ENCODE measurements around the gene IRF9.

IRF9 gene

GRCh38 chr14:24150061-24150460 lies 11.0 kb upstream of the IRF9 start:
- Histone ChIP-seq H3K4me3 (ENCODE audit: low read depth, low read length) (no peak overlapping the region), H3K9me3 (ENCODE audit: control insufficient read depth, insufficient read depth, low read depth, low read length) (no peaks in the 10 kb centered on the region), H3K27ac (ENCODE audit: extremely low read depth, low read depth, low read length) (no peak overlapping the region), H3K4me1 (ENCODE audit: control insufficient read depth, insufficient read depth, low read length) (peaks cover 8% of the 10 kb centered on the region), H3K36me3 (ENCODE audit: control insufficient read depth in 2 of 2, insufficient read depth in 1 of 2, low read length in 2 of 2) (peaks cover 37 to 60% of the 10 kb centered on the region in 2 experiments)
- CTCF ChIA-PET: interaction anchor here (1.0 kb wide), 1 partner anchor 11 kb away, joined by 6 read pairs; the partner anchor contains the start of gene IRF9
- POLR2A ChIA-PET: interaction anchor here (1.0 to 3.3 kb wide), 2 partner anchors 9 to 14 kb away, joined by 3 to 20 read pairs; partner anchors contain the start of genes EMC9 and PSME1
- no peak for TF ChIP-seq BCL11A (tag by site-specific recombination; IDR thresholded peaks at IDR 0.05; ENCODE audit: low read depth)
- TF ChIP-seq GLIS1 (tag by site-specific recombination; IDR thresholded peaks at IDR 0.05): no peak
- TF ChIP-seq ELK4 (IDR thresholded peaks at IDR 0.05; ENCODE audit: borderline replicate concordance, low read depth, low read length): no peak
- TF ChIP-seq ZSCAN23 (tag by site-specific recombination; IDR thresholded peaks at IDR 0.05): no peak
- TF ChIP-seq ZEB2 (tag by site-specific recombination; IDR thresholded peaks at IDR 0.05): no peak
- no peak for TF ChIP-seq ZNF660 (tag by site-specific recombination; IDR thresholded peaks at IDR 0.05)
- no peak for TF ChIP-seq ZIC2 (tag by site-specific recombination; IDR thresholded peaks at IDR 0.05)
- no peak for TF ChIP-seq ZSCAN16 (tag by site-specific recombination; IDR thresholded peaks at IDR 0.05)
- no peak for TF ChIP-seq ZNF121 (tag by site-specific recombination; IDR thresholded peaks at IDR 0.05)
- no peak for TF ChIP-seq ZBTB49 (tag by site-specific recombination; IDR thresholded peaks at IDR 0.05; ENCODE audit: low read depth)
- TF ChIP-seq RBAK (tag by site-specific recombination; IDR thresholded peaks at IDR 0.05): no peak
- no peak for TF ChIP-seq ZNF398 (tag by site-specific recombination; IDR thresholded peaks at IDR 0.05)

GRCh38 chr14:24150567-24150966 lies 10.5 kb upstream of the IRF9 start:
- H3K27ac ChIP-seq (ENCODE audit: extremely low read depth, low read depth, low read length): no peak overlapping the region
- H3K4me3 ChIP-seq (ENCODE audit: low read depth, low read length): no peak overlapping the region
- H3K36me3 ChIP-seq (ENCODE audit: control insufficient read depth in 2 of 2, insufficient read depth in 1 of 2, low read length in 2 of 2): peaks cover 40 to 65% of the 10 kb centered on the region in 2 experiments
- peaks cover 8% of the 10 kb centered on the region for H3K4me1 ChIP-seq (ENCODE audit: control insufficient read depth, insufficient read depth, low read length)
- no peaks in the 10 kb centered on the region for H3K9me3 ChIP-seq (ENCODE audit: control insufficient read depth, insufficient read depth, low read depth, low read length)
- POLR2A ChIA-PET: interaction anchor here (0.6 to 3.3 kb wide), 4 partner anchors 10 to 62 kb away, joined by 3 to 20 read pairs (median 3); partner anchors contain the start of genes CHMP4A, EMC9, IRF9 and PSME1
- CTCF ChIA-PET: interaction anchor here (1.0 kb wide), 1 partner anchor 10 kb away, joined by 6 read pairs; the partner anchor contains the start of gene IRF9
- no peak for TF ChIP-seq ZNF707 (tag by site-specific recombination; IDR thresholded peaks at IDR 0.05)
- no peak for TF ChIP-seq ZNF433 (tag by site-specific recombination; IDR thresholded peaks at IDR 0.05; ENCODE audit: low read depth)
- no peak for TF ChIP-seq ZNF26 (tag by site-specific recombination; IDR thresholded peaks at IDR 0.05)
- no peak for TF ChIP-seq SCRT1 (tag by site-specific recombination; IDR thresholded peaks at IDR 0.05; ENCODE audit: borderline replicate concordance)
- TF ChIP-seq ZNF580 (tag by site-specific recombination; IDR thresholded peaks at IDR 0.05): no peak
- TF ChIP-seq HIC1 (tag by site-specific recombination; IDR thresholded peaks at IDR 0.05): no peak
- TF ChIP-seq ZNF280C (tag by site-specific recombination; IDR thresholded peaks at IDR 0.05): no peak
- TF ChIP-seq ZNF10 (tag by site-specific recombination; IDR thresholded peaks at IDR 0.05): no peak
- TF ChIP-seq ZNF600 (tag by site-specific recombination; IDR thresholded peaks at IDR 0.05): no peak
